Measurements from ENCODE around the gene PDXK. TPM values are rescaled to one million over a fixed set of nuclear protein-coding genes. Genes with fewer than 3 reads are reported as not detected.

Gene PDXK
- total and polyA plus RNA-seq, 7 donors, result 17.2 to 96.5 (median 37.0) TPM

- Histone ChIP-seq H3K27me3 (ENCODE audit: insufficient read depth in 3 of 3, low read length in 2 of 3) (no peaks in the 10 kb centered on the region), H3K36me3 (ENCODE audit: insufficient read depth in 1 of 2, low read depth in 1 of 2) (peaks cover 0 to 13% of the 10 kb centered on the region in 2 donors), H3K4me3 (no peak overlapping the region), H3K27ac (no peak overlapping the region), H3K4me1 (peaks cover 15% of the 10 kb centered on the region), H3K9me3 (no peaks in the 10 kb centered on the region)
- ATAC-seq (no peak), DNase-seq (peak in 1 of 2 donors; percentile 47)
- no peak for TF ChIP-seq CTCF (IDR thresholded peaks at IDR 0.05)
- intact Hi-C loops (cut with DNase I), result no loop called here
- WGBS, 3 donors, result 68 to 80% (median 69%) methylated on average over 9 of the region's 9 CpGs
Observed at GRCh38 chr21:43734928-43735229, 15.9 kb downstream of the PDXK start.

DNA sequence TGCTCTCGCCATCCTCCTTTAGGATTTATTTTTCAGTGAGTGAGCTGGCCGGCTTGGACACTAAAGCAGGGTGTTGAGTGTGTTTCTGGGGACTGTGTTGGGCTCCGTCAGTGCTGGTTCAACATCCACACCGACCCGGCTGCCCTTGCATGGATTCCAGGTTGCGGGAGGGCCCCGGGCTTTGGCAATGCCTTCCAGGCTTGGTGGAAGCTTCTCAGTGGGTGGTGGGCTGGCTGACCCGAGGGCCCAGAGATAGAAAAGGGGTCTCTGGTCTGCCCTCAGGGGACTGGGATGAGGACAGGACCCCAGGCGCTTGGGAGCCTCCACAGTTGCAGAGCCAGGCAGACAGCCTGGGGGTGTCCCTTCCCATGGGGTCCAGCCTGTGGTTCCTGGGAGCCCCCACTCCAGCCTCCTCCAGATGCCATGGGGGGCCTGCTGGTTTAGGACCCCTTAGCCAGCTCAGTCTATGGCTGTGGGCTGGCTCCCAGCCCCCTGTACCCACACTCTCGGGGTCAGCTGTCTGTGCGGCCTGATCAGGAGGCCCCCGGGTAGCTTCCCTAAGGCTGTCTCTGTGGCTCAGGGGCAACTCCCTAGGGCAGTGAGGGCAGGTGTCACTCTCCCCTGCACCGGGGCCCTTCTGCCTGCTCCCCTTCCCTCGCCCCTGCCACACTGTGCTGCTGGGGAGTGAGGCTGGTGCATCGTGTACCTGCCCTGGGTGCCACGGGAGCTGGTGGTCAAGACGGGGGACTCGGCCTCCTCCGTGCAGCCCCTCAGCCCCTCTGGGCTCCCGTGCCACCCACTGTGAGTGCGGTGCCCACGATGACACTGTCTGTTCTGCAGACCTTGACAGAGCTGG is 16.5 kb downstream of the PDXK start:
- Histone ChIP-seq H3K4me1 (peaks cover 15% of the 10 kb centered on the region), H3K4me3 (no peak overlapping the region), H3K36me3 (ENCODE audit: insufficient read depth in 1 of 2, low read depth in 1 of 2) (peaks cover 0 to 13% of the 10 kb centered on the region in 2 donors), H3K9me3 (no peaks in the 10 kb centered on the region), H3K27me3 (ENCODE audit: insufficient read depth in 3 of 3, low read length in 2 of 3) (no peaks in the 10 kb centered on the region), H3K27ac (no peak overlapping the region)
- ATAC-seq, result no peak
- no peak for TF ChIP-seq CTCF (IDR thresholded peaks at IDR 0.05)
- no peak for DNase-seq
- intact Hi-C loops (cut with DNase I), result no loop called here
- 91 to 94% (median 94%) methylated on average over 20 to 22 of the region's 22 CpGs for WGBS, 3 donors

- TF ChIP-seq CTCF (IDR thresholded peaks at IDR 0.05), result no peak
- no peak for ATAC-seq
- Histone ChIP-seq H3K4me3 (no peak overlapping the region), H3K27me3 (ENCODE audit: insufficient read depth in 3 of 3, low read length in 2 of 3) (no peaks in the 10 kb centered on the region), H3K36me3 (ENCODE audit: insufficient read depth in 1 of 2, low read depth in 1 of 2) (peaks cover 0 to 13% of the 10 kb centered on the region in 2 donors), H3K4me1 (peaks cover 14% of the 10 kb centered on the region), H3K9me3 (no peaks in the 10 kb centered on the region), H3K27ac (no peak overlapping the region)
- no peak for DNase-seq
- WGBS, 3 donors, result 94 to 96% (median 95%) methylated on average over 25 of the region's 25 CpGs
- intact Hi-C loops (cut with DNase I), result no loop called here
Observed at GRCh38 chr21:43736224-43736883, 17.4 kb downstream of the PDXK start.

DNA sequence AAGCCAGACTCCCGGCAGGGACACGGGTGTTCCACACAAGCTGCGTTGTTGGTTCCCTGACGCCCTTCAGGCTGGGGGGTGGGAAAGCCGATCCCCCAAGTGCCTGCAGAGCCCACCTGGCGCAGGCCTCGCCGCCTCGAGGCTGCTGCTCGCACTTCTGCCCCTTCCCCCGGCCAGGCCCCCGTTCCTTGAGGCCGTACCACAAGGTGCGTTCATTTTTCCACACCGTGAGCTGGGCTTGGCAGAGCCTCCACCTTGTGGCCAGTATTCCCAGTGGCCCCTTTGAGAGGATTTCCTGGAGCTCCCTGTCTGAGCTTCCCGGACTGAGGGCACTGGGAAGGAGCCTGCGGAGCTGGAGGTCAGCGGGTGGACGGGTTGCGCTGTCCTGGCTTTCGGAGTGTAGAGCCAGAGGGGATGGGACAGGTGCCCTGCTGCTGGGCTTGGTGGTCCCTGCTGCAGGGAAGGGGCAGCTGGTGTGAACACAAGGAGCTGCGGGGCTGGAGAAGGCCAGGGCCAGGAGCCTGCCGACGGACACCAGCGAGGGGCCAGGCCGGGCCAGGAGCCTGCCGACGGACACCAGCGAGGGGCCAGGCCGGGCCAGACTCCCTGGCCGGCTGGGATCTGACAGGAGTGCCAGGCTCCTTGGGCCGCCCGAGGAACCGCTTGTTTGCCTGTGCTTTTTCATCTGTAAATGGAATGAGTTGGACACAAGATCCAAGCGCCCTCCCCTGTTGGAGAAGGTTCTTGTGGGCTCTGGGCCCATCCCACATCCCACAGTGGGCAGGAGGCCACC is 18.4 kb downstream of the PDXK start:
- Histone ChIP-seq H3K4me1 (peaks cover 4% of the 10 kb centered on the region), H3K4me3 (no peak overlapping the region), H3K36me3 (ENCODE audit: insufficient read depth in 1 of 2, low read depth in 1 of 2) (peaks cover 0 to 19% of the 10 kb centered on the region in 2 donors), H3K27ac (no peak overlapping the region), H3K27me3 (ENCODE audit: insufficient read depth in 3 of 3, low read length in 2 of 3) (no peaks in the 10 kb centered on the region), H3K9me3 (no peaks in the 10 kb centered on the region)
- no peak for DNase-seq
- intact Hi-C loops (cut with DNase I), result no loop called here
- no peak for TF ChIP-seq CTCF (IDR thresholded peaks at IDR 0.05)
- no peak for ATAC-seq
- 91 to 94% (median 94%) methylated on average over 35 of the region's 35 CpGs for WGBS, 3 donors
